GM12891 (cell line): ENCODE results near the gene TFAP2C.

Experiments used
- POLR2A ChIP-seq: IDR thresholded peaks from 2 replicates; pipeline ENCODE4 v1.6.1; 2011; ENCODE audit warnings: low read depth, low read length, control low read depth
- POLR2AphosphoS5 ChIP-seq: IDR thresholded peaks from 2 replicates; pipeline ENCODE4 v1.6.1; 2011; ENCODE audit warnings: low read depth, low read length, control low read depth
- SPI1 ChIP-seq: IDR thresholded peaks from 2 replicates; pipeline ENCODE4 v1.6.1; 2011; ENCODE audit warnings: low read depth, low read length, control low read depth
- TAF1 ChIP-seq: IDR thresholded peaks from 2 replicates; pipeline ENCODE4 v1.6.1; 2011; ENCODE audit warnings: low read depth, low read length, control low read depth

GRCh38 chr20:56601166-56601565, 27.9 kb upstream of the TFAP2C start:
- TF ChIP-seq TAF1 (no peak), POLR2AphosphoS5 (no peak), SPI1 (no peak), POLR2A (no peak)
